Spinal cord (tissue), 10 donors: Measurements from ENCODE around the gene OCIAD1. TPM values are rescaled to one million over a fixed set of nuclear protein-coding genes. Genes with fewer than 3 reads are reported as not detected.
"Not testable (repeated sequence)": the region's sequence is repeated elsewhere in the genome, so short reads cannot be mapped to it uniquely, and the experiment has no call there.

ENCODE experiments used
- DNase-seq, 6 donors: peaks; one replicate each; pipeline versions ENCODE4 v3.0.0 to v3.0.0-alpha.2; 2013 to 2015; ENCODE audit warnings: low spot score in 6 of 6, low read depth in 4 of 6
- H3K27ac ChIP-seq: one replicate; pipeline ENCODE4 v1.5.1; 2013; ENCODE audit warnings: low read depth, low read length, control low read depth
- H3K27me3 ChIP-seq: one replicate; pipeline ENCODE4 v1.6.1; 2013; ENCODE audit warnings: low read length; ENCODE audit not compliant: control insufficient read depth, insufficient read depth
- H3K36me3 ChIP-seq: one replicate; pipeline ENCODE4 v1.6.1; 2013; ENCODE audit warnings: low read length; ENCODE audit not compliant: control insufficient read depth, insufficient read depth
- H3K4me1 ChIP-seq: one replicate; pipeline ENCODE4 v1.6.1; 2013; ENCODE audit warnings: low read length; ENCODE audit not compliant: control insufficient read depth, insufficient read depth
- H3K4me3 ChIP-seq: one replicate; pipeline ENCODE4 v1.5.1; 2013; ENCODE audit warnings: low read depth, low read length, control low read depth
- H3K9me3 ChIP-seq: one replicate; pipeline ENCODE4 v1.6.1; 2013; ENCODE audit warnings: low read length; ENCODE audit not compliant: control insufficient read depth, insufficient read depth
- WGBS: methylation state at CpG from one replicate; pipeline ENCODE4 v1.1.5; 2013; ENCODE audit warnings: missing lambda C conversion rate; ENCODE audit not compliant: insufficient coverage; 5-methylcytosine and 5-hydroxymethylcytosine counted together
- polyA plus RNA-seq, 2 donors: library from polyadenylated mRNA; unstranded; fragments of 120-200 nt; gene quantifications; one replicate each; pipeline ENCODE4 v1.2.1, GENCODE V29; 2013; ENCODE audit not compliant: insufficient read length in 2 of 2
- total RNA-seq, 2 donors: library from RNA; depleted of rRNA in 1 of 2; stranded (reverse); fragments of 120-200 nt in 1 of 2; fragments of >200 nt in 1 of 2; gene quantifications; one replicate each; pipeline versions ENCODE4 v1.2.3 to v1.2.4, GENCODE V29; 2013 to 2014
- donor health status: healthy.

OCIAD1 gene
- total and polyA plus RNA-seq, 4 donors, result 193 to 389 (median 308) TPM

DNA sequence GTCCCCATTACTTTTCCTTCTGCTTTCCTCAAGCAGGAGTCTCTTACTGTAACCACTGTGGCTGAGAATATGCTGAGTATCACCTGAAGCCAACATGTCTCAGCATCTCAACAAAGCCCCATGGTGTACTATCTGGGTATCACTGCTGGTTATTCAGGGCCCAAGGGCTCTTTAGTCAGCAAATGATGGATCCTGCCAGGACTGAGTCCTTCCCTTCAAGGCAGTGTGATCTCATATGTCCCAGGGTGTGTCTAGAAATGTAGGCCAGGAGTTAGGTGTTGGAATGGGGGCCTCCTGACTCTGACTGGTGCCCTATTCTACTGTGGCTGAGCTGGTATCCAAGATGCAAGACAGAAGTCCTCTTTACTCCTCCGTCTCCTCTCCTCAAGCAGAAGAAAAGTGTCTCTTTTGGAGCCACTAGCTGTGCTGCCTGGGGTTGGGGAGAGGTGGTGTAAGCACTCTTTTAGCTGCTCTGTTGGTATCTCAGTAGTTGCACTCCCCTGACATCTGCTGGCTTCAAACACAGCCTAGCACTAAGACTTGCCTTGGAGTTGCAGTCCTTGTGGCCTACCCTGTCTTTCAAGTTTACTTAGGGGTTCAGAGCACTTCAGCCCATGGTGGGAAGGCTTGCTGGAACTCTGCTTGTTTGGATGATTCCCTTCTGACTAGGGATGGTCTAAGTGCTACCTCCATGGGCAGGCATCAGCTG is 47.1 kb downstream of the OCIAD1 start:
- Histone ChIP-seq H3K9me3 (no peaks in the 10 kb centered on the region), H3K4me1 (no peaks in the 10 kb centered on the region), H3K27ac (no peak overlapping the region), H3K4me3 (no peak overlapping the region), H3K36me3 (no peaks in the 10 kb centered on the region), H3K27me3 (no peaks in the 10 kb centered on the region)
- no CpG with 5 or more reads among the region's 1 CpG for WGBS
- DNase-seq, result no peak

DNA sequence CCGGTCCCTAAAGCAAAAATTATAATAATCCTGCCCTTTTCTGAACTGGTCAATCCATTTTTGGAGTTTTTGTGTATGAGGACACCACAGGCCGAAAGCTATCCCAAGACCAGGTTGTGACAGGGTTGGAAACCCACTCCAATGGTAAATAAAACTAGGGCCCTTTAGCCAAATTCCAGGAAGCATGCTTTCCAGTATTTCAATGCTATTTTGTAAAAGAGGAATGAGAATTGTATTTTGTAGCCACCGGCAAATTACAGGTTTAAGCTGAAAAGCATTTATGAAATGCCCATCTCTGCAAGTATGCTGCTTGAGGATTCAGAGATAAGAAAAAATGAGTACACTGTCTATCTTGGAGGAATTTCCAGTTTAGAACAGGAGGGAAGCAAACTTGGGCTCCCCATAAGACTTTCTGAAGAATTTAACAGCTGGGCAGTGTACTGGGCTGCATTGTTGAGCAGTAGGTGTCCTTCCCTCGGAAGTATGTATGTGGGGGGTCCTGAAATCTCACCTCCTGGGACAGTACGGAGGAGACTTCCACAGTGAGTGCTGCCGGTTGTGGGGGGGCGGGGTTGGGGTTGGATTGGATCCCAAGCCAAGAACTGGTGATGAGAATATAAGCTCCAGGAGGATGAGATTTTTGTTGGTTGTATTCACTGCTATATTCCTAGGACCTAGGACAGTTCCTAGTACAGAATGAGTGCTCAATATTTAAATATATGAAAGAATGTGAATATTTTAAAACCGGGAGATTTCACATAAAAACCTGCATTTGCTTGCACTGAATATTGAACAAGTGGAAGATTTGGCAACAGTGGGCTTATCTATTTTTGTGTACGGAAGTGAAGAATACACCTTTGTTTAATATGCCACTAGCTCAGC is 48.9 kb downstream of the OCIAD1 start:
- no peak overlapping the region for H3K4me3 ChIP-seq
- WGBS, result 50% methylated on average over 2 of the region's 9 CpGs
- H3K9me3 ChIP-seq, result no peaks in the 10 kb centered on the region
- H3K36me3 ChIP-seq, result no peaks in the 10 kb centered on the region
- H3K27ac ChIP-seq, result no peak overlapping the region
- no peak for DNase-seq
- no peaks in the 10 kb centered on the region for H3K4me1 ChIP-seq
- no peaks in the 10 kb centered on the region for H3K27me3 ChIP-seq

- H3K4me3 ChIP-seq, H3K27ac ChIP-seq, H3K27me3 ChIP-seq, H3K36me3 ChIP-seq, H3K4me1 ChIP-seq, H3K9me3 ChIP-seq, DNase-seq: not testable (repeated sequence)
- 100% methylated on average over 1 of the region's 3 CpGs for WGBS
These were observed 50.8 kb downstream of the OCIAD1 start for GRCh38 chr4:48881646-48882045.

DNA sequence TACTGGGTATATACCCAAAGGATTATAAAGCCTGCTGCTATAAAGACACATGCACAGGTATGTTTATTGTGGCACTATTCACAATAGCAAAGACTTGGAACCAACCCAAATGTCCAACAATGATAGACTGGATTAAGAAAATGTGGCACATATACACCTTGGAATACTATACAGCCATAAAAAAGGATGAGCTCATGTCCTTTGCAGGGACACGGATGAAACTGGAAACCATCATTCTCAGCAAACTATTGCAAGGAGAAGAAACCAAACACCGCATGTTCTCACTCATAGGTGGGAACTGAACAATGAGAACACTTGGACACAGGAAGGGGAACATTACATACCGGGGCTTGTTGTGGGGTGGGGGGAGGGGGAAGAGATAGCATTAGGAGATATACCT is 58.9 kb downstream of the OCIAD1 start:
- H3K9me3 ChIP-seq, DNase-seq, H3K36me3 ChIP-seq, H3K4me3 ChIP-seq, H3K27ac ChIP-seq, H3K4me1 ChIP-seq, H3K27me3 ChIP-seq: not testable (repeated sequence)
- no CpG with 5 or more reads among the region's 3 CpGs for WGBS

DNA sequence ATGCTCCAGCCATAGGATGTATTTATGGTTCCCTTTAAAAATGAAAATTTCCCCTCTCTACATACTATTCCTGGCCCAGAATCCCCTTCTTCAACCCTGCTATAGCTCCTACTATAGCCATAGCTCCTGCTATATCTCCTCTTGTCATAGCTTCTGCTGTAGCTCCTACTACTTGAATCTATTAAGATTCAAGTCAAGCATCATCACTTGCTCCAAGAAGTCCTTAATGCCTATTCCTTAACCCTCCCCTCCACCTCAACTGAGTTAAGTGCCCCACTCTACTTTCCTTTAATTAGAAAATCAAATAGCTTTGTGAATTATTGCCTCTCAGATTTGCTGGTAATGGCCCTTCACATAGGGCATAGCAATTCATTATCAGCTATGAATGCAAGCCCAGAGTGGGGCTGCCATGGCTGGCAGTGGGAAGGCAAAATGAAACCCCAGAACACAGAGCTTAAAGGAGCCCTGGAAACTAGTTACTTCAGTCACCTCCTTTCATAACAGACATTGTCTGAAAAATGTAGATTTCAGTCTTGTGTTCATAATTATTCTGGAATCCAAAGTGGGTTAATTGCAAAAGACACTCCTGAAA is 60.2 kb downstream of the OCIAD1 start:
- H3K4me1 ChIP-seq, result no peaks in the 10 kb centered on the region
- H3K36me3 ChIP-seq, result peaks cover 9% of the 10 kb centered on the region
- H3K4me3 ChIP-seq, result no peak overlapping the region
- H3K27ac ChIP-seq, result no peak overlapping the region
- H3K9me3 ChIP-seq, result no peaks in the 10 kb centered on the region
- no peaks in the 10 kb centered on the region for H3K27me3 ChIP-seq
- DNase-seq, result no peak

DNA sequence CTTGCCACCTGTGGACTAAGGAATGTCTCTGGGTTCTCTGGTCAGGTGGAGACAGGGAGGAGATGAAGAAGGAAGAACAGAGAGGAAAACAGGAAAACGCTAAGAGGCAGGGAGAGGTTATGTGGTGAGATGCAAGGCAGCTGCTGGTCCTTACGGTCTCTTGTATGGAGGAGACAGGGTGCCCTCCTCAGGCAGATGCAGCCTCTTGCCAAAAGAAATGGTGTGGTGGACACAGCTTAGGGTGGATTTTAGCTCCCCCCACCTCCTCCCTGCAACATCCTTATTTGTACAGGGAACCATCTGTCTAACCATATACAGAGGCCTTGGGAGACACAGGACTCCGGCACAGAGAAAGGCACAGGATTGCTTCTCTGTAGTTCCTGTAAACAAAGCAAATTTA is 66.0 kb downstream of the OCIAD1 start:
- Histone ChIP-seq H3K27me3 (no peaks in the 10 kb centered on the region), H3K4me3 (no peak overlapping the region), H3K36me3 (peaks cover 14% of the 10 kb centered on the region), H3K4me1 (no peaks in the 10 kb centered on the region), H3K27ac (no peak overlapping the region), H3K9me3 (no peaks in the 10 kb centered on the region)
- 100% methylated on average over 2 of the region's 3 CpGs for WGBS
- no peak for DNase-seq

DNA sequence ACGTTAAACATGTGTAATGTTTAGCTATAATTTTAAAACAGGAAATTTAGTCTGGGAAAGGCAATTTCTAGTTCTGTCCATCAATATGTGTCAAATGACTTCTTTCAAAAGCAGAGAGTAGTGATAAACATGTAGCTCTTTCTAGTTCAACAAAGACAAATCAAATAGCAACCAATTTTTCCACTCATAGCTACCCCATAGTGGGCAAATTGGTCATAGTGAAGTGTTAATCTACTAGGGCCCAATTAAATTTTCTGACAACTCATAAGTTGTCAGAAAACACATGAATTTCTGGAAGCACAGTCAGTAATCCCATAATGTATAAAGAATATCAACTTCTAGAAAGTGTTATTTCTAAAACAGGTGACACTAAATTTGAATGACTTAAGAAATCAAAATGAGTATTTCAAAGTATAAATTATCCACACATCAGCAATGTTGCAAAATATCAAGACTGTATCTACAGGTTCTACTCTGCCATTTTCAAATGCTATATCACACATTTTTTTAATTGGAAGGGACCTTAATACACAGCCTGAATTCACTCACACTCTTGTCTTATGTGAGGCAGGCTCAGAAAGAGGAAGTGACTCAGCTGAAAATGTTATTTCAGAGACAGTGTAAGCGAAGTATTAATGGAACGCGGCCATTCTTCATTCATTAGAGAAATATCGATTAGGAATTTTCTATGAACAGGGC is 68.0 kb downstream of the OCIAD1 start:
- 82% methylated on average over 4 of the region's 5 CpGs for WGBS
- Histone ChIP-seq H3K4me3 (no peak overlapping the region), H3K36me3 (peaks cover 15% of the 10 kb centered on the region), H3K27ac (no peak overlapping the region), H3K27me3 (no peaks in the 10 kb centered on the region), H3K9me3 (no peaks in the 10 kb centered on the region), H3K4me1 (no peaks in the 10 kb centered on the region)
- DNase-seq, result no peak

DNA sequence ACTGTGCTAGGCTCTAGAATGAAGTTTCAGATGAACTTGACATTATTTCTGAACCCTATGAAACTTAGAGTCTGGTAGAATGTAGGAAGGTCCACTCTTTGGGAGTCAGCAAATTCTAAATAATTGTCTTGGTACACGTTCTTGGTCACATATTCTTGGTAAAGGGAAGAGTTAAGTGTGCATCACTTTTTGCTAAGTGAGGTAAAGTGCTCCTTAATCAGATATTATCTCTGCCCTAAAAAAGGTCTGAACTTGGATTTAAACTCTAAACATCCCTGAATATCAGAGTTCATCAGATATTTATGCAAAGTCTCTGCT is 68.5 kb downstream of the OCIAD1 start:
- peaks cover 12% of the 10 kb centered on the region for H3K36me3 ChIP-seq

GRCh38 chr4:48899950-48900349 is 69.1 kb downstream of the OCIAD1 start:
- WGBS, result 29% methylated on average over 2 of the region's 4 CpGs
- Histone ChIP-seq H3K27ac (no peak overlapping the region), H3K36me3 (peaks cover 12% of the 10 kb centered on the region), H3K27me3 (no peaks in the 10 kb centered on the region), H3K4me1 (no peaks in the 10 kb centered on the region), H3K9me3 (no peaks in the 10 kb centered on the region), H3K4me3 (no peak overlapping the region)
- no peak for DNase-seq

More for the DNA sequence above, 68.5 kb downstream of the OCIAD1 start:
- H3K4me3 ChIP-seq, result no peak overlapping the region
- H3K4me1 ChIP-seq, result no peaks in the 10 kb centered on the region
- H3K27me3 ChIP-seq, result no peaks in the 10 kb centered on the region
- H3K27ac ChIP-seq, result no peak overlapping the region
- DNase-seq, result no peak
- H3K9me3 ChIP-seq, result no peaks in the 10 kb centered on the region
- no CpG with 5 or more reads among the region's 1 CpG for WGBS
